OCI-LY7 (cell line): ENCODE results near the gene LCK.

Experiments
- CTCF ChIP-seq: fragments of 200-600 bp; sonication (generic); conservative IDR thresholded peaks from 2 replicates; pipeline ENCODE4 v1.5.1; 2014; ENCODE audit warnings: mild to moderate bottlenecking, antibody characterized with exemption, low read length, moderate library complexity, mixed read lengths
- EZH2phosphoT487 ChIP-seq: fragments of 200-600 bp; sonication (generic); IDR thresholded peaks from 2 replicates; pipeline ENCODE4 v1.6.1; 2018; ENCODE audit warnings: low read depth, borderline replicate concordance, mild to moderate bottlenecking, mixed run types, antibody characterized with exemption, low read length, moderate library complexity, mixed read lengths

GRCh38 chr1:32231843-32232432 lies 19.1 kb upstream of the LCK start:
- TF ChIP-seq CTCF (no peak), EZH2phosphoT487 (no peak)
